H1 (cell line): ENCODE data around the gene GHRH. TPM values are rescaled to one million over a fixed set of nuclear protein-coding genes. Genes with fewer than 3 reads are reported as not detected.

Source experiments
- ATF2 ChIP-seq: IDR thresholded peaks from 2 replicates; pipeline ENCODE4 v1.6.1; 2012; ENCODE audit warnings: low read length, inconsistent platforms
- KDM5A ChIP-seq: fragments of 200-600 bp; IDR thresholded peaks from 2 replicates; pipeline ENCODE4 v1.7.1; 2012; ENCODE audit warnings: mild to moderate bottlenecking, low read length, inconsistent platforms, mixed read lengths
- RNF2 ChIP-seq: fragments of 200-900, 300-1000 bp; sonication (generic); IDR thresholded peaks from 2 replicates; pipeline ENCODE4 v1.7.1; 2016; ENCODE audit warnings: borderline replicate concordance, low read depth, mild to moderate bottlenecking, antibody characterized with exemption, low read length; ENCODE audit not compliant: poor library complexity, severe bottlenecking; ENCODE audit errors: missing control alignments
- RXRA ChIP-seq: IDR thresholded peaks from 2 replicates; pipeline ENCODE4 v1.6.1; 2011; ENCODE audit warnings: low read depth, mild to moderate bottlenecking, low read length, moderate library complexity; ENCODE audit not compliant: insufficient read depth
- SIX5 ChIP-seq: IDR thresholded peaks from 2 replicates; pipeline ENCODE4 v1.6.1; 2011; ENCODE audit warnings: mild to moderate bottlenecking, low read depth, low read length
- polyA plus RNA-seq, 7 experiments: library from polyadenylated mRNA; depleted of rRNA in 3 of 7; stranded (reverse) in 5 of 7; unstranded in 2 of 7; fragments of >200 nt in 5 of 7; fragments of 200-250 nt in 2 of 7; gene quantifications; 1 replicate in 5 of 7; 2 replicates in 1 of 7; 4 replicates in 1 of 7; pipeline versions ENCODE4 v1.2.1 to v1.2.3, GENCODE V29; 2011 to 2013; ENCODE audit warnings: missing spikeins in 2 of 7, mixed read lengths in 2 of 7
- total RNA-seq: library from RNA; stranded (reverse); fragmentation: NEBNext Ultra II Directional; extraction: Animal tissue kit (Norgen Biotek cat#: 25700); gene quantifications from 2 replicates; pipeline ENCODE4 v1.2.1, GENCODE V29; 2021
- TF ChIP-seq, protein P1 (sequence below): fragments of 300-600 bp; sonication (generic); IDR thresholded peaks from 2 replicates; pipeline ENCODE4 v1.7.1; 2012; ENCODE audit warnings: low read length, moderate library complexity, mild to moderate bottlenecking, inconsistent platforms; ENCODE audit not compliant: insufficient replicate concordance
- TF ChIP-seq, protein P2 (sequence below): IDR thresholded peaks from 2 replicates; pipeline ENCODE4 v1.6.1; 2011; ENCODE audit warnings: low read depth, mild to moderate bottlenecking, low read length; ENCODE audit not compliant: insufficient read depth

Gene GHRH
- total and polyA plus RNA-seq, 2 of the 8 experiments (the other 6 are each of a cell fraction or from before 2014, with no cell fraction given) = not detected

- TF ChIP-seq, protein P1, sequence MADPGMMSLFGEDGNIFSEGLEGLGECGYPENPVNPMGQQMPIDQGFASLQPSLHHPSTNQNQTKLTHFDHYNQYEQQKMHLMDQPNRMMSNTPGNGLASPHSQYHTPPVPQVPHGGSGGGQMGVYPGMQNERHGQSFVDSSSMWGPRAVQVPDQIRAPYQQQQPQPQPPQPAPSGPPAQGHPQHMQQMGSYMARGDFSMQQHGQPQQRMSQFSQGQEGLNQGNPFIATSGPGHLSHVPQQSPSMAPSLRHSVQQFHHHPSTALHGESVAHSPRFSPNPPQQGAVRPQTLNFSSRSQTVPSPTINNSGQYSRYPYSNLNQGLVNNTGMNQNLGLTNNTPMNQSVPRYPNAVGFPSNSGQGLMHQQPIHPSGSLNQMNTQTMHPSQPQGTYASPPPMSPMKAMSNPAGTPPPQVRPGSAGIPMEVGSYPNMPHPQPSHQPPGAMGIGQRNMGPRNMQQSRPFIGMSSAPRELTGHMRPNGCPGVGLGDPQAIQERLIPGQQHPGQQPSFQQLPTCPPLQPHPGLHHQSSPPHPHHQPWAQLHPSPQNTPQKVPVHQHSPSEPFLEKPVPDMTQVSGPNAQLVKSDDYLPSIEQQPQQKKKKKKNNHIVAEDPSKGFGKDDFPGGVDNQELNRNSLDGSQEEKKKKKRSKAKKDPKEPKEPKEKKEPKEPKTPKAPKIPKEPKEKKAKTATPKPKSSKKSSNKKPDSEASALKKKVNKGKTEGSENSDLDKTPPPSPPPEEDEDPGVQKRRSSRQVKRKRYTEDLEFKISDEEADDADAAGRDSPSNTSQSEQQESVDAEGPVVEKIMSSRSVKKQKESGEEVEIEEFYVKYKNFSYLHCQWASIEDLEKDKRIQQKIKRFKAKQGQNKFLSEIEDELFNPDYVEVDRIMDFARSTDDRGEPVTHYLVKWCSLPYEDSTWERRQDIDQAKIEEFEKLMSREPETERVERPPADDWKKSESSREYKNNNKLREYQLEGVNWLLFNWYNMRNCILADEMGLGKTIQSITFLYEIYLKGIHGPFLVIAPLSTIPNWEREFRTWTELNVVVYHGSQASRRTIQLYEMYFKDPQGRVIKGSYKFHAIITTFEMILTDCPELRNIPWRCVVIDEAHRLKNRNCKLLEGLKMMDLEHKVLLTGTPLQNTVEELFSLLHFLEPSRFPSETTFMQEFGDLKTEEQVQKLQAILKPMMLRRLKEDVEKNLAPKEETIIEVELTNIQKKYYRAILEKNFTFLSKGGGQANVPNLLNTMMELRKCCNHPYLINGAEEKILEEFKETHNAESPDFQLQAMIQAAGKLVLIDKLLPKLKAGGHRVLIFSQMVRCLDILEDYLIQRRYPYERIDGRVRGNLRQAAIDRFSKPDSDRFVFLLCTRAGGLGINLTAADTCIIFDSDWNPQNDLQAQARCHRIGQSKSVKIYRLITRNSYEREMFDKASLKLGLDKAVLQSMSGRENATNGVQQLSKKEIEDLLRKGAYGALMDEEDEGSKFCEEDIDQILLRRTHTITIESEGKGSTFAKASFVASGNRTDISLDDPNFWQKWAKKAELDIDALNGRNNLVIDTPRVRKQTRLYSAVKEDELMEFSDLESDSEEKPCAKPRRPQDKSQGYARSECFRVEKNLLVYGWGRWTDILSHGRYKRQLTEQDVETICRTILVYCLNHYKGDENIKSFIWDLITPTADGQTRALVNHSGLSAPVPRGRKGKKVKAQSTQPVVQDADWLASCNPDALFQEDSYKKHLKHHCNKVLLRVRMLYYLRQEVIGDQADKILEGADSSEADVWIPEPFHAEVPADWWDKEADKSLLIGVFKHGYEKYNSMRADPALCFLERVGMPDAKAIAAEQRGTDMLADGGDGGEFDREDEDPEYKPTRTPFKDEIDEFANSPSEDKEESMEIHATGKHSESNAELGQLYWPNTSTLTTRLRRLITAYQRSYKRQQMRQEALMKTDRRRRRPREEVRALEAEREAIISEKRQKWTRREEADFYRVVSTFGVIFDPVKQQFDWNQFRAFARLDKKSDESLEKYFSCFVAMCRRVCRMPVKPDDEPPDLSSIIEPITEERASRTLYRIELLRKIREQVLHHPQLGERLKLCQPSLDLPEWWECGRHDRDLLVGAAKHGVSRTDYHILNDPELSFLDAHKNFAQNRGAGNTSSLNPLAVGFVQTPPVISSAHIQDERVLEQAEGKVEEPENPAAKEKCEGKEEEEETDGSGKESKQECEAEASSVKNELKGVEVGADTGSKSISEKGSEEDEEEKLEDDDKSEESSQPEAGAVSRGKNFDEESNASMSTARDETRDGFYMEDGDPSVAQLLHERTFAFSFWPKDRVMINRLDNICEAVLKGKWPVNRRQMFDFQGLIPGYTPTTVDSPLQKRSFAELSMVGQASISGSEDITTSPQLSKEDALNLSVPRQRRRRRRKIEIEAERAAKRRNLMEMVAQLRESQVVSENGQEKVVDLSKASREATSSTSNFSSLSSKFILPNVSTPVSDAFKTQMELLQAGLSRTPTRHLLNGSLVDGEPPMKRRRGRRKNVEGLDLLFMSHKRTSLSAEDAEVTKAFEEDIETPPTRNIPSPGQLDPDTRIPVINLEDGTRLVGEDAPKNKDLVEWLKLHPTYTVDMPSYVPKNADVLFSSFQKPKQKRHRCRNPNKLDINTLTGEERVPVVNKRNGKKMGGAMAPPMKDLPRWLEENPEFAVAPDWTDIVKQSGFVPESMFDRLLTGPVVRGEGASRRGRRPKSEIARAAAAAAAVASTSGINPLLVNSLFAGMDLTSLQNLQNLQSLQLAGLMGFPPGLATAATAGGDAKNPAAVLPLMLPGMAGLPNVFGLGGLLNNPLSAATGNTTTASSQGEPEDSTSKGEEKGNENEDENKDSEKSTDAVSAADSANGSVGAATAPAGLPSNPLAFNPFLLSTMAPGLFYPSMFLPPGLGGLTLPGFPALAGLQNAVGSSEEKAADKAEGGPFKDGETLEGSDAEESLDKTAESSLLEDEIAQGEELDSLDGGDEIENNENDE = no peak
- TF ChIP-seq, protein P2, sequence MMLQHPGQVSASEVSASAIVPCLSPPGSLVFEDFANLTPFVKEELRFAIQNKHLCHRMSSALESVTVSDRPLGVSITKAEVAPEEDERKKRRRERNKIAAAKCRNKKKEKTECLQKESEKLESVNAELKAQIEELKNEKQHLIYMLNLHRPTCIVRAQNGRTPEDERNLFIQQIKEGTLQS = no peak
- no peak for TF ChIP-seq KDM5A
- no peak for TF ChIP-seq ATF2
- TF ChIP-seq RXRA = no peak
- TF ChIP-seq RNF2 = no peak
- TF ChIP-seq SIX5 = no peak
Observed at GRCh38 chr20:37265152-37265551, 3.5 kb upstream of the GHRH start (continued).
